HEK293T (cell line): ENCODE measurements around the gene DCANP1.

Experiments
- CTCF ChIA-PET: fragments of 350-600 bp; formaldehyde crosslinking; extraction: SDS; loops from one replicate; lab custom pipeline; 2021; ENCODE audit warnings: antibody characterized with exemption, inconsistent platforms; lab: Yijun Ruan, JAX
- POLR2A ChIA-PET: fragments of 350-600 bp; formaldehyde crosslinking; extraction: SDS; loops from one replicate; lab custom pipeline; 2020; ENCODE audit warnings: antibody characterized with exemption, inconsistent platforms; lab: Yijun Ruan, JAX
- DNase-seq: peaks from one replicate; pipeline ENCODE4 v3.0.0; 2012; ENCODE audit warnings: mixed read lengths; ENCODE audit errors: extremely low spot score
- ARNT ChIP-seq: fragments of 450-650 bp; IDR thresholded peaks from 2 replicates; pipeline ENCODE4 v1.6.1; 2017; ENCODE audit warnings: mild to moderate bottlenecking
- BHLHE40 ChIP-seq: fragments of 450-650 bp; IDR thresholded peaks from 2 replicates; pipeline ENCODE4 v1.6.1; 2016; ENCODE audit warnings: mild to moderate bottlenecking, moderate library complexity, borderline replicate concordance
- CTBP1 ChIP-seq: fragments of 450-650 bp; IDR thresholded peaks from 2 replicates; pipeline ENCODE4 v1.6.1; 2016; ENCODE audit warnings: borderline replicate concordance
- ELF4 ChIP-seq: fragments of 450-650 bp; IDR thresholded peaks from 2 replicates; pipeline ENCODE4 v1.6.1; 2017; ENCODE audit warnings: antibody characterized with exemption
- FOXA1 ChIP-seq: fragments of 450-650 bp; IDR thresholded peaks from 2 replicates; pipeline ENCODE4 v1.6.1; 2016; ENCODE audit warnings: mild to moderate bottlenecking
- FOXK2 ChIP-seq: fragments of 450-650 bp; IDR thresholded peaks from 2 replicates; pipeline ENCODE4 v1.6.1; 2016; ENCODE audit warnings: mild to moderate bottlenecking
- FOXM1 ChIP-seq: fragments of 450-650 bp; IDR thresholded peaks from 2 replicates; pipeline ENCODE4 v1.6.1; 2017; ENCODE audit warnings: mild to moderate bottlenecking, borderline replicate concordance
- HDGF ChIP-seq: fragments of 450-650 bp; IDR thresholded peaks from 2 replicates; pipeline ENCODE4 v1.6.1; 2017; ENCODE audit warnings: antibody characterized with exemption, borderline replicate concordance
- L3MBTL2 ChIP-seq: fragments of 450-650 bp; conservative IDR thresholded peaks from 2 replicates; pipeline ENCODE4 v1.6.1; 2016; ENCODE audit warnings: mild to moderate bottlenecking
- LEF1 ChIP-seq: fragments of 450-650 bp; IDR thresholded peaks from 2 replicates; pipeline ENCODE4 v1.6.1; 2017; ENCODE audit warnings: mild to moderate bottlenecking, borderline replicate concordance
- NFRKB ChIP-seq: fragments of 450-650 bp; IDR thresholded peaks from 2 replicates; pipeline ENCODE4 v1.6.1; 2016; ENCODE audit warnings: mild to moderate bottlenecking, moderate library complexity
- PKNOX1 ChIP-seq: fragments of 450-650 bp; IDR thresholded peaks from 2 replicates; pipeline ENCODE4 v1.6.1; 2016
- SP1 ChIP-seq: fragments of 450-650 bp; IDR thresholded peaks from 2 replicates; pipeline ENCODE4 v1.6.1; 2017
- SUZ12 ChIP-seq: fragments of 450-650 bp; IDR thresholded peaks from 2 replicates; pipeline ENCODE4 v1.6.1; 2016; ENCODE audit warnings: mild to moderate bottlenecking
- TARDBP ChIP-seq: fragments of 450-650 bp; IDR thresholded peaks from 2 replicates; pipeline ENCODE4 v1.6.1; 2016
- ZNF384 ChIP-seq: fragments of 450-650 bp; IDR thresholded peaks from 2 replicates; pipeline ENCODE4 v1.6.1; 2016

Gene DCANP1

DNA sequence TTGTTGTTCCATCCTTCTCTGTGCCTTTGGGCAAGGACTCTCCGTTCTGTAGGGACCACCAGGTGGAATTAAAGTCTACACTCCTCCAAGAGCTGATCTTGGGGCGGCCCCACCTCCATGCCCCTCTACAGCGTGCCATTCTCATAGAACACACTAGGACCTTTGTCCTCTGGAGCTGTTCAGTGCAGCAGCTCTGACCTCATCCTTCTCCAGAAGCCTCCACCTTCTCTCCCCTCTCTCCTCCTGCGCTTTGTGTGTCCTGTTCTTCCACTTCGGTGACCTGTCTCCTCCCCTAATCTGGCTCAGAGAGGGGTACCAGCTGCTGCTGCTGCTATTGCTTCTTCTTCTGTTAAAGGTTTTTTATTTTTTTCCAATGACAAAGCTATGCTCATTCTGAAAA lies 46.3 kb downstream of the DCANP1 start:
- no peak for DNase-seq
- CTCF ChIA-PET: interaction anchor here (1.1 to 1.4 kb wide), 2 partner anchors 25 to 165 kb away, joined by 4 read pairs; no protein-coding TSS in a partner anchor
- POLR2A ChIA-PET: interaction anchor here (0.7 to 1.2 kb wide), 3 partner anchors 24 to 560 kb away, joined by 3 read pairs; no protein-coding TSS in a partner anchor
- no peak for TF ChIP-seq BHLHE40
- TF ChIP-seq SUZ12: no peak
- no peak for TF ChIP-seq L3MBTL2
- TF ChIP-seq ZNF384: no peak
- TF ChIP-seq CTBP1: no peak
- no peak for TF ChIP-seq ELF4
- no peak for TF ChIP-seq PKNOX1
- TF ChIP-seq FOXM1: no peak
- TF ChIP-seq FOXA1: no peak
- no peak for TF ChIP-seq SP1
- no peak for TF ChIP-seq NFRKB
- no peak for TF ChIP-seq HDGF
- TF ChIP-seq ARNT: no peak
- TF ChIP-seq TARDBP: no peak
- TF ChIP-seq FOXK2: no peak

- CTCF ChIA-PET: interaction anchor here (0.5 to 1.3 kb wide), 2 partner anchors 26 to 684 kb away, joined by 5 read pairs; no protein-coding TSS in a partner anchor
Observed at GRCh38 chr5:135399794-135400542, 47.2 kb downstream of the DCANP1 start.

GRCh38 chr5:135398855-135399793 lies 48.0 kb downstream of the DCANP1 start, which contains the start of gene MACROH2A1:
Gene MACROH2A1 (minus strand): TSS chr5:135399231. CDS start chr5:135389093, 10,138 bp downstream.
- peak; percentile 84 for DNase-seq
- POLR2A ChIA-PET: interaction anchor here (1.0 to 1.4 kb wide), 2 partner anchors 15 to 26 kb away, joined by 3 read pairs; no protein-coding TSS in a partner anchor
- CTCF ChIA-PET: interaction anchor here (0.5 to 1.3 kb wide), 2 partner anchors 27 to 685 kb away, joined by 5 read pairs; no protein-coding TSS in a partner anchor
- TF ChIP-seq TARDBP: no peak
- TF ChIP-seq HDGF: 0 out of 2 replicates have a peak, but pooled peaks have one; percentile 21
- TF ChIP-seq L3MBTL2: peak; percentile 36

More at GRCh38 chr5:135399794-135400542, 47.2 kb downstream of the DCANP1 start:
- no peak for TF ChIP-seq ZNF384
- TF ChIP-seq SUZ12: no peak
- TF ChIP-seq L3MBTL2: 0 out of 2 replicates have a peak, but pooled peaks have one; percentile 2
- no peak for TF ChIP-seq PKNOX1
- DNase-seq: no peak
- POLR2A ChIA-PET: interaction anchor here (1.0 kb wide), 1 partner anchor 25 kb away, joined by 3 read pairs; no protein-coding TSS in a partner anchor

DNA sequence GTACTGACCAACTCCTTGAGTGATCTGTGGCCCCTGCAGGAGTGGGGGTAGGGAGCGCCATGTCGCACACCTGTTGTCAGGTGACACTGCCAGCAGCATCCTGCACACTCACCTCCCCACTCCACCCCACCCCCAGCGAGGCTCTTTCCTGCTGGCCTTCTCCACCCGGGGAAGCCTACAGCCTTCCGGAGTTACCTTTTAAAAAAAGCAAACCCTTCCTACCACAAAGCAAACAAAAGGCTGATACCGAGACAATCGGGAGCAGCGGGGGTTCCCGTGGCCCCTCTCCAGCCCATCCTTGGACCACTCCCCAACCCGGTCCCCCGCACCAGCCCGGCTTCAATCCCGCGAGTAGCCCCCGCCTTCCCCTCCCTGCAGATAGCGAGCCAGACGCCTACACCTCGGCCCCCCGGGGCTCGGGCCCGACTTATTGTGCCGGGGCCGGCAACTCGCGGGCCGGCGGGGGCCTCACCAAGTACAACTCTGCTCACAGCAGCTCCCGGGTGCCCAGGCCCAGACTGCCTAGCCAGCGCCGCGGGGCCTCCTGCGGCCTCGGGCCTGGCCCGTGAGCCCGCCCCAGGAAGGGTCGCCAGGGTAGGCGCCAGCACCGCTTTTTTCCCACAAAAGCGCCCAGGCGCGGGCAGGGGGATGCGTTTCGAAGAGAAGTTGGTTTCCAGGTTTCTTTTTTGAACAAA lies 48.8 kb downstream of the DCANP1 start:
- peak; percentile 48 for DNase-seq
- ChIA-PET CTCF (no interaction called here), POLR2A (interaction anchor here (1.4 kb wide), 1 partner anchor 14 kb away, joined by 3 read pairs; no protein-coding TSS in a partner anchor)
- no peak for TF ChIP-seq BHLHE40
- TF ChIP-seq SUZ12: no peak
- no peak for TF ChIP-seq PKNOX1
- TF ChIP-seq FOXK2: no peak
- no peak for TF ChIP-seq LEF1
- TF ChIP-seq SP1: no peak
- TF ChIP-seq ZNF384: no peak
- no peak; the same call in 1 of the 2 replicates for TF ChIP-seq L3MBTL2
- no peak for TF ChIP-seq ELF4
- TF ChIP-seq HDGF: no peak
- no peak for TF ChIP-seq NFRKB
- no peak for TF ChIP-seq FOXM1
- TF ChIP-seq CTBP1: no peak
- no peak for TF ChIP-seq FOXA1
- TF ChIP-seq TARDBP: no peak
- TF ChIP-seq ARNT: no peak

DNA sequence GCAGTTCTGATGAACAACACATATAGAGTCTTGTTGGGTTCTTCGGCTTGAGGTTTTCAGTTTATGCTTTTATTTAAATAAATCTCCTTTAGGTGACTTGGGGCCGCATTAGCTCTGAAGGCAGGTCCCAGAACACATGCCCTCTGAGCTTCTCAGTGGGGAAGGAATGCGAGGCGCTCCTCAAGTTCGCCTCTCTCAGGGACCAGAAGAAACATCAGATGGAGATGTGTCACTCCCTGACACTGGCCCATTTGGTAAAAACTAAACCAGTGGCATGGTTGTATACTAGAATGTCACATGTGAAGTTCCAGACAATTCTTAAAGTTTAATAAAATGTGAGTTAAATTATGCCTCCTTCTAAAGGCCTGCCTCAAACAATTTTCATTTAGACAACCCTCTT lies 50.1 kb downstream of the DCANP1 start:
- ChIA-PET CTCF (no interaction called here), POLR2A (no interaction called here)
- TF ChIP-seq NFRKB (no peak), ELF4 (no peak), ZNF384 (no peak), L3MBTL2 (no peak), CTBP1 (no peak), BHLHE40 (no peak), FOXK2 (no peak), FOXM1 (no peak), SP1 (no peak), SUZ12 (no peak), HDGF (no peak), PKNOX1 (no peak), TARDBP (no peak), FOXA1 (no peak), LEF1 (no peak), ARNT (no peak)
- no peak for DNase-seq
